Uterus (tissue), 4 donors: Measurements from ENCODE around the gene TMEM272. TPM values are rescaled to one million over a fixed set of nuclear protein-coding genes. Genes with fewer than 3 reads are reported as not detected.

Source experiments
- DNase-seq, 2 donors: peaks; one replicate each; pipeline ENCODE4 v3.0.0-alpha.2; 2019 to 2020
- H3K27ac ChIP-seq, 2 donors: fragments of 200-600 bp; sonication (generic); 1 replicate in 1 of 2; 2 replicates in 1 of 2; pipeline ENCODE4 v1.5.1; 2016 to 2018
- H3K27me3 ChIP-seq, 2 donors: fragments of 200-600 bp; sonication (generic); one replicate each; pipeline ENCODE4 v1.5.1; 2018 to 2019; ENCODE audit warnings: control low read depth in 1 of 2
- H3K36me3 ChIP-seq, 2 donors: fragments of 200-600 bp; sonication (generic); one replicate each; pipeline ENCODE4 v1.5.1; 2019; ENCODE audit warnings: control low read depth in 1 of 2
- H3K4me1 ChIP-seq, 2 donors: fragments of 200-600 bp; sonication (generic); one replicate each; pipeline ENCODE4 v1.5.1; 2018 to 2019; ENCODE audit warnings: control low read depth in 1 of 2
- H3K4me3 ChIP-seq, 2 donors: fragments of 200-600 bp; sonication (generic); 1 replicate in 1 of 2; 2 replicates in 1 of 2; pipeline ENCODE4 v1.5.1; 2018 to 2019; ENCODE audit warnings: mild to moderate bottlenecking in 1 of 2
- H3K9me3 ChIP-seq, 2 donors: fragments of 200-600 bp; sonication (generic); one replicate each; pipeline ENCODE4 v1.5.1; 2019; ENCODE audit warnings: control low read depth in 1 of 2
- POLR2A ChIP-seq, 2 donors: fragments of 450-650 bp; IDR thresholded peaks; one replicate each; pipeline ENCODE4 v1.6.1; 2016; ENCODE audit warnings: antibody characterized with exemption in 2 of 2, mild to moderate bottlenecking in 1 of 2, moderate library complexity in 1 of 2
- intact Hi-C: fragments of 100-400 bp; cut with DNase I; formaldehyde crosslinking; loops from one replicate; pipeline ENCODE4 v1.15.1; 2023; ENCODE audit warnings: low total_unique reads
- total RNA-seq, 4 donors: library from RNA; depleted of rRNA in 3 of 4; stranded (reverse); fragments of >200 nt in 3 of 4; gene quantifications; one replicate each; pipeline versions ENCODE4 v1.1.0 to v1.2.4, GENCODE V29; 2014 to 2023
- TF ChIP-seq, protein P1 (sequence below), 4 experiments: fragments of 200-600 bp in 2 of 4; fragments of 450-650 bp in 2 of 4; sonication (generic) in 2 of 4; IDR thresholded peaks; one replicate each; pipeline ENCODE4 v1.5.1; 2016 to 2019; ENCODE audit warnings: antibody characterized with exemption in 4 of 4, mild to moderate bottlenecking in 2 of 4, moderate library complexity in 1 of 4
- donor health status: DM: yes; HTN: yes; CAD: no.

The TMEM272 gene
- total RNA-seq, 4 donors from 2014 or later, result 0.14 to 0.52 TPM; not detected in 2

DNA sequence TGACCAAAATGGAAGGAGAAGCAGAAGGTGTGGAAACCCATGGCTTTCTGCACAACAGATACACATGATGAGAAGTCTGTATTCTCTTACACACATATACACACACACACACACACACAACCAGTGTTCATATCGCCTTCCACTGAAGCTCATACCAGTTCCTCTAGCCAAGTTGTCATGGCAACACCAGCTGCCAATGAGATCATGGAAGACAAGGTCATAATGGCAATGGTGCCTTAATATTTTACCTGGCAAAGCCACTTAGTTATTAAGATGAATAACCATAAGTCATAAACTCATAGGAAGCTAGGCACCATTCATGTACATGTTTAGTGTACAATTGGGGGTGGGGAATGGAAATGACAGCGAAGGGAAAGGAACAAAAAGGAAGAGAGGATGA is 38.4 kb downstream of the TMEM272 start:
- Histone ChIP-seq H3K9me3 (no peaks in the 10 kb centered on the region), H3K4me1 (peaks cover 4 to 10% of the 10 kb centered on the region in 2 donors), H3K27me3 (no peaks in the 10 kb centered on the region), H3K27ac (no peak overlapping the region), H3K36me3 (no peaks in the 10 kb centered on the region), H3K4me3 (no peak overlapping the region)
- intact Hi-C loops, result loop anchor here (10.0 kb wide), 1 partner anchor 352 kb away; the partner anchor contains the start of gene INTS6
- DNase-seq, result no peak
- no peak for TF ChIP-seq POLR2A (IDR thresholded peaks at IDR 0.05)
- TF ChIP-seq, protein P1, sequence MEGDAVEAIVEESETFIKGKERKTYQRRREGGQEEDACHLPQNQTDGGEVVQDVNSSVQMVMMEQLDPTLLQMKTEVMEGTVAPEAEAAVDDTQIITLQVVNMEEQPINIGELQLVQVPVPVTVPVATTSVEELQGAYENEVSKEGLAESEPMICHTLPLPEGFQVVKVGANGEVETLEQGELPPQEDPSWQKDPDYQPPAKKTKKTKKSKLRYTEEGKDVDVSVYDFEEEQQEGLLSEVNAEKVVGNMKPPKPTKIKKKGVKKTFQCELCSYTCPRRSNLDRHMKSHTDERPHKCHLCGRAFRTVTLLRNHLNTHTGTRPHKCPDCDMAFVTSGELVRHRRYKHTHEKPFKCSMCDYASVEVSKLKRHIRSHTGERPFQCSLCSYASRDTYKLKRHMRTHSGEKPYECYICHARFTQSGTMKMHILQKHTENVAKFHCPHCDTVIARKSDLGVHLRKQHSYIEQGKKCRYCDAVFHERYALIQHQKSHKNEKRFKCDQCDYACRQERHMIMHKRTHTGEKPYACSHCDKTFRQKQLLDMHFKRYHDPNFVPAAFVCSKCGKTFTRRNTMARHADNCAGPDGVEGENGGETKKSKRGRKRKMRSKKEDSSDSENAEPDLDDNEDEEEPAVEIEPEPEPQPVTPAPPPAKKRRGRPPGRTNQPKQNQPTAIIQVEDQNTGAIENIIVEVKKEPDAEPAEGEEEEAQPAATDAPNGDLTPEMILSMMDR (IDR thresholded peaks at IDR 0.05), result no peak

DNA sequence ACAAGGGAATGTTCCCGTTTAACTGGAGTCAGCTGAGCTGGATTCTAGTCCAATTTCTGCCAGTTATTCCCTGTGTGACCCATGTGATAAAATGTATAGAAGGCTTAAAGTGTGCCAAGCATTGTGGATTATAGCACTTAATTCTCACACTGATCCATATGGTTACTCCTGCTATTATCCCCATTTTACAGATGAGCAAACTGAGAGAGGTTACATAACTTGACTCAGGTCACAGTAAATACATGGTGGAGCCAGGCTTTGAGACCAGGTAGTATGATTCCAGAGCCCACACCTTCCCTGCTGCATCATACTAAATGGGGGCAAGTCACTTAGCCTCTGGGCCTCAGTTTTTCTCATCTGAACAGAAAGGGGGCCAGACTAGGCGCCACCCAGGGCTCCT is 39.1 kb downstream of the TMEM272 start:
- Histone ChIP-seq H3K27me3 (no peaks in the 10 kb centered on the region), H3K4me1 (peaks cover 4 to 10% of the 10 kb centered on the region in 2 donors), H3K27ac (no peak overlapping the region), H3K36me3 (no peaks in the 10 kb centered on the region), H3K4me3 (no peak overlapping the region), H3K9me3 (no peaks in the 10 kb centered on the region)
- DNase-seq, result no peak
- intact Hi-C loops, result loop anchor here (10.0 kb wide), 1 partner anchor 351 kb away; the partner anchor contains the start of gene INTS6
- no peak for TF ChIP-seq POLR2A (IDR thresholded peaks at IDR 0.05)
- TF ChIP-seq, protein P1 (IDR thresholded peaks at IDR 0.05), result no peak

DNA sequence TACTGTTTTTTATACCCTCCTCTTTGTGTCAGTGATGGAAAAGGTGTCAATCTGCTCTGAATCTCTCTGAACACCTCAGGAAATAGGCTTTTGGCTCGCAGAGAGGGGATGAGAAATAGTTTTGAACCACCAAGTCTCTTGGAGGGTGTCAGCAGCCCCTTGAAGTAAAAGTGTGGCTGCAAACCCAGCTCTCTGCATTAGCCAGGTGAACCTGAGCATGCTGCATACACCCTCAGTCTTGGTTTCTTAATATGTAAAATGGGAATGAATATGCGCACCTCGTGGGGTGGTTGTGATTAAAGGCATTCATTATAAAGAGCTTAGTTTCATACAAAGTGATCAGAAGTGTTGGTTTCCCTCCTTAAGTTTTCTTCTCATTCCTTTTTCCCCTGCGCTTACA is 39.7 kb downstream of the TMEM272 start:
- Histone ChIP-seq H3K36me3 (no peaks in the 10 kb centered on the region), H3K27me3 (no peaks in the 10 kb centered on the region), H3K4me1 (peaks cover 4 to 12% of the 10 kb centered on the region in 2 donors), H3K9me3 (no peaks in the 10 kb centered on the region), H3K4me3 (no peak overlapping the region), H3K27ac (peak overlapping the region; percentile 99)
- TF ChIP-seq POLR2A (IDR thresholded peaks at IDR 0.05), result no peak
- TF ChIP-seq, protein P1 (IDR thresholded peaks at IDR 0.05), result no peak
- DNase-seq, result no peak
- intact Hi-C loops, result loop anchor here (10.0 kb wide), 1 partner anchor 351 kb away; the partner anchor contains the start of gene INTS6

DNA sequence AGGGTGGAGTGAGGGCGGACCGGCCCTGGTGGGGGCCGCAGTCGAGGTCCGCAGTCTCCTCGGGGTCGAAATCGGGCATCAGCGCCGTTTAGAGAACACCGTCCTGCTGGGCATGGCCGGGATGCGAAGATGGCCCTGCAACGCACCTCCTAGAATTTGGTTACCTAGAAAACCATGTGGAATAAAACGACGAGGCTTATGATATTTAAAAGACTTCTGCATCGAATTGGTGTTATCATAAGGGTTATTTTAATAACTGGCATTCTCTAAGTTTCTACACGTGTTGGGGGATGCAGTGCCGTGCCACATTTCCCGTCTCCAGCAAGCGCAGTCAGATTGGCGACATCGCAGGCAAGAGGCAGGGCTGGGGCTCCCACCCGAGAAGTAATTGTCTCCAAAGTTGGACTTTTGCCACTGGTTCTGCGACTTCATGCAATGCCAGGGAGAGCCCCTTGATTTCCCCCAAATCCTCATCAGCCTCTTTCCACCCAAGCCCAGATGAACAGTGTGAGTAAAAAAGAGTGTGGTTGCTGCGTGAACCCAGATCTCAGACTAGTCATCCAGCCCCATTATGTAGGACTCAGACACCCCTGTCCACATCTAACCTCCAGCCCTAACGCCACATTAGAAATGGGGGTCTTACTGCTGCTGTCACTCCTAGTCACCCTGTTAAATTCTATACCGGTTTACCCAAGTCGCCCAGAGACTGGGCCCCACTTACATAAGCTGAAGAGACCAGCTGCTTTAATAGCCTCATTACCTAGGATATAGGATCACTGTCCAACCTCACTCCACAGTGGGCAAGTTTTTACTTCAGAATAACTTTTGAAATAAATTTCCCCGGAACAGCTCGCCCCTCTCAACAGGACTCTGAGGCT is 40.4 kb downstream of the TMEM272 start:
- Histone ChIP-seq H3K4me3 (peak overlapping the region; percentile 62 to 88), H3K36me3 (no peaks in the 10 kb centered on the region), H3K9me3 (no peaks in the 10 kb centered on the region), H3K27ac (peak overlapping the region; percentile 99), H3K27me3 (no peaks in the 10 kb centered on the region), H3K4me1 (peaks cover 4 to 14% of the 10 kb centered on the region in 2 donors)
- peak in 1 of 2 donors; percentile 61 for DNase-seq
- intact Hi-C loops, result loop anchor here (10.0 kb wide), 1 partner anchor 350 kb away; the partner anchor contains the start of gene INTS6
- TF ChIP-seq, protein P1 (IDR thresholded peaks at IDR 0.05), result no peak
- no peak for TF ChIP-seq POLR2A (IDR thresholded peaks at IDR 0.05)
